Measurements from ENCODE around the gene KDM4C.

- TF ChIP-seq NFIC (IDR thresholded peaks at IDR 0.05; ENCODE audit: low read length) = no peak
- TF ChIP-seq KDM5A (IDR thresholded peaks at IDR 0.05; ENCODE audit: borderline replicate concordance, low read length) = no peak
- TF ChIP-seq SAP130 (CRISPR knock-in tag; IDR thresholded peaks at IDR 0.05; ENCODE audit: low read depth) = no peak
- TF ChIP-seq POLR2A (IDR thresholded peaks at IDR 0.05; ENCODE audit: insufficient read depth in 1 of 2, low read depth in 2 of 2, low read length in 2 of 2) = no peak
- TF ChIP-seq ZNF747 (CRISPR knock-in tag; IDR thresholded peaks at IDR 0.05; ENCODE audit: borderline replicate concordance) = no peak
- TF ChIP-seq ZNF607 (CRISPR knock-in tag; IDR thresholded peaks at IDR 0.05; ENCODE audit: borderline replicate concordance) = no peak
- no peak for TF ChIP-seq CTCF (CRISPR knock-in tag; IDR thresholded peaks at IDR 0.05)
- TF ChIP-seq TAF1 (CRISPR knock-in tag; IDR thresholded peaks at IDR 0.05) = no peak
- no peak for TF ChIP-seq KAT8 (CRISPR knock-in tag; IDR thresholded peaks at IDR 0.05)
- TF ChIP-seq ATM (IDR thresholded peaks at IDR 0.05; ENCODE audit: borderline replicate concordance) = no peak
- TF ChIP-seq HDAC2 (CRISPR knock-in tag; IDR thresholded peaks at IDR 0.05) = no peak
- no peak for TF ChIP-seq POLR2AphosphoS5 (IDR thresholded peaks at IDR 0.05; ENCODE audit: low read depth, low read length)
These were observed 345.6 kb downstream of the KDM4C start for GRCh38 chr9:7103367-7103766.
